NCI-H1930 (cell line): Measurements from ENCODE around the gene RAI14.

Experiments
- DNase-seq, 2 experiments: peaks; one replicate each; lab custom pipeline; 2025; lab: John Stamatoyannopoulos, UW

RAI14 gene

GRCh38 chr5:34854459-34855174 lies 198.5 kb downstream of the RAI14 start:
- peak in 1 of 2 experiments; percentile 38 for DNase-seq

GRCh38 chr5:34857161-34857560 lies 201.0 kb downstream of the RAI14 start:
- DNase-seq = no peak

- no peak for DNase-seq
Observed at GRCh38 chr5:34857894-34858293, 201.8 kb downstream of the RAI14 start.

- no peak for DNase-seq
Observed at GRCh38 chr5:34858790-34859189, 202.7 kb downstream of the RAI14 start.

- no peak for DNase-seq
Observed at GRCh38 chr5:34859253-34859652, 203.1 kb downstream of the RAI14 start.

GRCh38 chr5:34863946-34864345 lies 207.8 kb downstream of the RAI14 start:
- no peak for DNase-seq

GRCh38 chr5:34865091-34865490 lies 209.0 kb downstream of the RAI14 start:
- DNase-seq = no peak

- DNase-seq = no peak
Observed at GRCh38 chr5:34866989-34867471, 210.9 kb downstream of the RAI14 start.

- no peak for DNase-seq
Observed at GRCh38 chr5:34867660-34868059, 211.5 kb downstream of the RAI14 start.

GRCh38 chr5:34868791-34869190 lies 212.7 kb downstream of the RAI14 start:
- no peak for DNase-seq

- DNase-seq = no peak
Observed at GRCh38 chr5:34869256-34869655, 213.1 kb downstream of the RAI14 start.

- DNase-seq = no peak
Observed at GRCh38 chr5:34870382-34870781, 214.3 kb downstream of the RAI14 start.

- no peak for DNase-seq
Observed at GRCh38 chr5:34876275-34876674, 220.1 kb downstream of the RAI14 start.

GRCh38 chr5:34881246-34881645 lies 225.1 kb downstream of the RAI14 start:
- DNase-seq = no peak
